Measurements from ENCODE around the gene CHD2. TPM values are rescaled to one million over a fixed set of nuclear protein-coding genes. Genes with fewer than 3 reads are reported as not detected.

CHD2 gene
- total RNA-seq, 4 donors from 2014 or later, result 41.9 to 144 (median 81.8) TPM

- Histone ChIP-seq H3K9me3 (no peaks in the 10 kb centered on the region), H3K4me3 (peak overlapping the region; percentile 61 to 99), H3K27ac (peak overlapping the region; percentile 91 to 100 (median 92)), H3K36me3 (peaks cover 0 to 4% of the 10 kb centered on the region in 2 donors), H3K27me3 (no peaks in the 10 kb centered on the region), H3K4me1 (peaks cover 14 to 70% (median 19%) of the 10 kb centered on the region in 3 donors)
- TF ChIP-seq CTCF (IDR thresholded peaks at IDR 0.05) (no peak), EP300 (IDR thresholded peaks at IDR 0.05) (no peak), POLR2A (IDR thresholded peaks at IDR 0.05) (no peak), POLR2AphosphoS5 (IDR thresholded peaks at IDR 0.05) (no peak)
- 1 to 4% methylated on average over 4 of the region's 4 CpGs for WGBS, 2 donors (ENCODE audit: low coverage in 1 of 2)
- no peak for ATAC-seq
Observed at GRCh38 chr15:92902737-92903593, 2.8 kb downstream of the CHD2 start.

- 1 to 5% methylated on average over 6 to 8 of the region's 8 CpGs for WGBS, 2 donors (ENCODE audit: low coverage in 1 of 2)
- H3K27me3 ChIP-seq, result no peaks in the 10 kb centered on the region
- H3K4me1 ChIP-seq, result peaks cover 19 to 70% (median 23%) of the 10 kb centered on the region in 3 donors
- H3K36me3 ChIP-seq, result no peaks in the 10 kb centered on the region
- no peaks in the 10 kb centered on the region for H3K9me3 ChIP-seq
- TF ChIP-seq EP300 (IDR thresholded peaks at IDR 0.05) (no peak), POLR2A (IDR thresholded peaks at IDR 0.05) (no peak), CTCF (IDR thresholded peaks at IDR 0.05) (no peak), POLR2AphosphoS5 (IDR thresholded peaks at IDR 0.05) (no peak)
- no peak for ATAC-seq
- peak overlapping the region; percentile 91 to 100 (median 92) for H3K27ac ChIP-seq
- peak overlapping the region; percentile 61 to 99 for H3K4me3 ChIP-seq
Observed at GRCh38 chr15:92903631-92903965, 3.5 kb downstream of the CHD2 start.

GRCh38 chr15:92903966-92904721 is 4.0 kb downstream of the CHD2 start:
- peak; percentile 94 for ATAC-seq
- no peaks in the 10 kb centered on the region for H3K36me3 ChIP-seq
- no peaks in the 10 kb centered on the region for H3K27me3 ChIP-seq
- H3K4me3 ChIP-seq, result peak overlapping the region; percentile 61 to 99
- H3K9me3 ChIP-seq, result no peaks in the 10 kb centered on the region
- TF ChIP-seq CTCF (IDR thresholded peaks at IDR 0.05), result peak in 1 of 4 experiments; percentile 7
- peak; percentile 64 to 81 for TF ChIP-seq POLR2A (IDR thresholded peaks at IDR 0.05)
- TF ChIP-seq POLR2AphosphoS5 (IDR thresholded peaks at IDR 0.05), result peak; percentile 98
- TF ChIP-seq EP300 (IDR thresholded peaks at IDR 0.05), result peak; percentile 96
- H3K27ac ChIP-seq, result peak overlapping the region; percentile 91 to 100 (median 92)
- WGBS, 2 donors (ENCODE audit: low coverage in 1 of 2), result 0 to 1% methylated on average over 7 to 18 of the region's 47 CpGs
- peaks cover 24 to 70% (median 27%) of the 10 kb centered on the region in 3 donors for H3K4me1 ChIP-seq

GRCh38 chr15:92904722-92905571 is 4.8 kb downstream of the CHD2 start:
- no peaks in the 10 kb centered on the region for H3K36me3 ChIP-seq
- no peaks in the 10 kb centered on the region for H3K27me3 ChIP-seq
- H3K4me1 ChIP-seq, result peaks cover 27 to 72% (median 31%) of the 10 kb centered on the region in 3 donors
- TF ChIP-seq CTCF (IDR thresholded peaks at IDR 0.05), result peak in 1 of 4 experiments; percentile 26
- TF ChIP-seq POLR2AphosphoS5 (IDR thresholded peaks at IDR 0.05), result no peak
- no peak for TF ChIP-seq POLR2A (IDR thresholded peaks at IDR 0.05)
- TF ChIP-seq EP300 (IDR thresholded peaks at IDR 0.05), result no peak
- peak overlapping the region; percentile 91 to 100 (median 92) for H3K27ac ChIP-seq
- no peaks in the 10 kb centered on the region for H3K9me3 ChIP-seq
- peak overlapping the region; percentile 47 to 61 for H3K4me3 ChIP-seq
- no peak for ATAC-seq
- WGBS, 2 donors (ENCODE audit: low coverage in 1 of 2), result 2% methylated on average over 16 of the region's 16 CpGs
